Activated T-cell treated with anti-CD3 and anti-CD28 coated beads, Interleukin-2, amount 50 U/mL, for 1 hour (primary cell): Measurements from ENCODE around the gene MAL.

Experiments used
- DNase-seq: peaks from one replicate; pipeline ENCODE4 v3.0.0-alpha.2; 2020

The MAL gene

DNA sequence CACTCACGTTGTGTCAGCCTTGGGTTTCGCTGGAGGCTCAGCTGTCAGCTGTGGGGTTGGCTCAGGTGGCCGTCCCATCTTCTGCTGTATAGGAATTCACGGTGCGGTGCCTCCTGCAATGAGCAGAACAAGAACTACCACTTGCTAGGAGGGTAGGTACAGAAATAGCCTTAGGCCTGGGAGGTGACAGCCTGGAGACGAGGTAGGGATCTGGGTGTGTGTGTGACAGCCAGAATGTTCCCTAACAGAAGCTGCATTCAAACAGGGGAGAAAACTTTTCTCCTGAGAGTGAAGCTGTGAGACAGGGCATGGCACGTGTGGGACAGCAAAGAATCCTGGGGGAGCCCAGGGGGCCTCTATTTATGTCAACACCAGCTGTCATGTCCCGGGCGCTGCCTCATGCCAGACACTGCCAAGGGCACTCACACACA is 8.4 kb upstream of the MAL start:
- DNase-seq: no peak

DNA sequence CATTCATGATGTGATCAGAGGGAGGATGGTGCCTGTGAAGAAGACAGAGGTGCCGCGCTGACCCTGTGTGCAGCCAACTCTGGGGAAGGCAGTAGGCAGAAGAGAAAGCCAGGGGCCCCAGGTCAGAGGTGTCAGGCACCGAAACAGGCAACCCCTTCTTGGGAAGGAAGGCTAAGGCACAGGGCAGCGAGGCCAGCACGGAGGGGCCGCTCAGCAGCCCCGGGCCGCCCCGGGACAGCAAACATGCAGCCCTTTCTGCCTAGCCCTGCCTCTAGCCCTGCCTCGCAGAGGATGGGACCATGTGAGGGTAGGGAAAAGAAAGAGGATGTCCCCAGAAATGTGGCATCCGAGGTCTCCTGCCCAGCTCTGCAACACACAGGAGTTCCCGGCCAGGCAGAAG is 7.7 kb upstream of the MAL start:
- no peak for DNase-seq

DNA sequence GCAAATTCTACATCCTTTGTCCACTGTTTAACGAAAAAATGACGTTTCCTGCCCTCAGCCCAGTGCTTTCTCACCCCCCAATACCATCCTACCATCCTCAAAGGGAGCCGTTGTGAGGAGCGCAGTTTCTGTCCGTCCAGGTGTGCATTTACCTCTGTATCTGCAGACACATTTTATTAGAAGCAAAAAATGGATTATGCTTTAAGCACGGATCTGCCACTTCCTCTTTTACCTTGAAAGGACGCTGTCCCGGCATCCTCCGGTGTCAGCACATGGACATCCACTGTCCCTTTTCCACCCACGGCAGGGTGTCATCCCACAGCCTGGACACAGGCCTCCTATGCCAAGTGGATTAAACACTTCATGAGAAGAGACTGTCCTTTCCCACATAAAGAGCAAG is 7.2 kb upstream of the MAL start:
- no peak for DNase-seq

DNA sequence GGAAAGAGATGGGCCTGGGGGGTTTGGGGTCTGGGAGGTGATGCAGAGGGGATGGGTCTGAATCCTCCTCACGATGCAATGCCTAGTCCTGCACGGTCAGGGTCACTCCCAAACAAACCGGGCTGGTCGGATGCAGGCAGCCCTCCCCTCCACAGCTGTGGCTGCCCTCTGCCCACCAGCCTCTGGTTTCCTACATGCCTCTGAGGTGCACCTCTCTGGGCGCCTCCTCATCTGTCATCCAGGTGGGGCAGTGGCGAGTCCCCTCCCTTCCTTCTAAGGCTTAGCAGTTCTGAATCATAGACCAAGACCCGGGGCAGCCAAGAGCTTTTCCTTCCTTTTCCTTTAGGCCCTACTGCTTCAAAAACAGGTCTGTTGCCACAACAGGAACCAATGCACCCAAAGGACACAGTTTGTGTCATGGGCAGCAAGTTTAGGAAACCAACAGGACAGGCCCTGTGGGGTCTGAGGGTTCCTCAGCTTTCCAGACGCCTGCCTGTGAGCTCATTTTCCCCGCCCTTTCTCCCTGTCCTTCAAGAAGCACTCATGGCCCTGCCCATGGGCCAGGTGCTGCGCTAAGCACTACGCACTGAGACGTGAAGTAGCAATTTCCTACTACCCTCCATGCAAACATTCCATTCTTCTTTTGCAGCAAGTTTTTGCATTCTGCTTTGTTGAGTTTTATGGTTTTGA is 6.5 kb upstream of the MAL start:
- DNase-seq: no peak

DNA sequence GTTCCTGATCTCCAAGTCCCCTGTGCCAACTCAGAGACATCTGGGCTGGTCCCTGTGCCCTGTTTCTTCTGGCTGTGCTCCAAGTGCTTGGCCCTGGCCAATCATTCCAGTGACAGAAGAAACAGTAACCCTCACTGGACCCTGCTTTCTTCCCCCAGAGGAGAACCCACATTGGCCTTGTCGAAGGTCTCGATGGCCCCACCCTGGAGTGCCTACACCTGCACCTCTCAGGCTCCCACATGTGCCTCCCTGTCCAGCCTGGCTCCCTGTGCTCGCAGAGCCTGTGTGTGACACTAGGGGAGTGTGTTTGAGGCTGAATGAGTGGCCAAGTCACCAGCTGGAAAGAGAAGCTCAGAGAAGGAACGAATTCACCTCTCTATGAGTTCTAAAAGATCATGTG is 5.9 kb upstream of the MAL start:
- no peak for DNase-seq

DNA sequence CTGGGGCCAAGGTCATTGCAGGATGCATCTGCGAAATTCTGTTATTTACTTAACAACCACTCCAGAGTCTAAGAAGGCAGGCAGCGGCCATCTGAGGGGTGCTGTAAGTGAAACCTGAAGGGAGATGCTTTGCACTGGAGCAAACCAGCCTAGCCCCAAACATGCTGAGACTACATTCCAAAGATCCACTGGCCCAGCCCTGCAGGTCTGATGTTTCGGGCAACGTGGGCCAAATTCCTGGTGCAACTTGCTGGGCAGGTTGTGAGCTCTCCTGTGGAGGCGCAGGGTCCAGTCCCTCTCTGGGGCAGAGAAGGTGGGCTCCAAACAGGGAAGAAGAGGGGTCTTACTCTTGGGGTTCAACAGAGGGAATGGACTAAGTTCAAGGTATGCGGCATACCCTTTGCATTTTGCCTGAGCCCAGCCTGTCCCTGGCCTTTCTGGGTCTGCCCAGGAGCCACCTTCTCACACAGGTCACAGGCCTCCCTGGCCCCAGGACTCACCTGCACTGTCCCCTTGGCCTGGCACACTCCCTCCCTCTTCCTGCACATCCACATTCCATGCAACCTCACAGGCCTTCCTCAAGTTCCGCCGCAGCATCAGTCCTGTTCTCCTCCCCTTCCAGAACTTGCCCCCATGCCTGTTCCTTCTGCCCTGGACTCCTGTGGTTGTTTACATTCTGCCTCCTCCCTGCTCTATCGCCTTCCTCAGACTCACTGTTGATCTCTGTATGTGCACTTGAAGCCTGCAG is 5.1 kb upstream of the MAL start:
- no peak for DNase-seq

DNA sequence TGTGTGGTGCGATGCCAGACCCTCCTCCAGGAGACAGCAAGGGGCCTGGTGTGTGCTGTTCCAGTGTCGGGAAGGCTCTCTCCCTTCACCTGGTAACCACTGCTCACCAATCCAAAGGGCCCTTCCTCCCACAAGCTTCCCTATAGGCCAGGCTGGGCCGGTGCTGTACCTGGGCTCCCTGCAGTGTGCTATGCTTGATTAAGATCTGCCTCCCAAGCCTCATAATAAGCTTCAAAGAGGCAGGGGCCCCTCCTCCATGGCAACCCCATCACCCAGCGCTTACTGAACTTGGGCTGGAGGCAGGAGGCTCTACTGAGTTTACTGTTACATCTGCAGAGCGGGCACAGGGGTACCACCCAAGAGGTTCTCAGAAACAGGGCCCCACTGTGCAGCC is 4.5 kb upstream of the MAL start:
- DNase-seq: no peak

DNA sequence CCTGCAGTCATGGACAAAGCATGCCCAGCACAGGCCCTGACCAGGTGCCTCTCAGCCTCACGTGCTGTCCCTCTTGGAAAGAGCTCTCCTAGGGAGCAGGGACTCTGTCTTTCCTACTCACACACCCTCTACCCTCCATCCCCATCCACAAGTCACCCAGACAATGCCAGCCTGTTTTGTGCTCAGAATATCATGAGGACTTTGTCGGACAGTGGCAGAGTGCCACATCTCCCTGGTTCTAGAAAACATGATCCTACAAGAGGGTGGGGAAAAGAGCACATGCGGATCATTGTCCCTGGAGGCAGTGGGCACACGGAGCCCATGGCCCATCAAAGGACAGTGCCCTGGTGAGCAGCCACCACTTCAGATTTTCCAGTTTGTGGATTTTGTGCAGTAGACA is 3.7 kb upstream of the MAL start:
- no peak for DNase-seq

DNA sequence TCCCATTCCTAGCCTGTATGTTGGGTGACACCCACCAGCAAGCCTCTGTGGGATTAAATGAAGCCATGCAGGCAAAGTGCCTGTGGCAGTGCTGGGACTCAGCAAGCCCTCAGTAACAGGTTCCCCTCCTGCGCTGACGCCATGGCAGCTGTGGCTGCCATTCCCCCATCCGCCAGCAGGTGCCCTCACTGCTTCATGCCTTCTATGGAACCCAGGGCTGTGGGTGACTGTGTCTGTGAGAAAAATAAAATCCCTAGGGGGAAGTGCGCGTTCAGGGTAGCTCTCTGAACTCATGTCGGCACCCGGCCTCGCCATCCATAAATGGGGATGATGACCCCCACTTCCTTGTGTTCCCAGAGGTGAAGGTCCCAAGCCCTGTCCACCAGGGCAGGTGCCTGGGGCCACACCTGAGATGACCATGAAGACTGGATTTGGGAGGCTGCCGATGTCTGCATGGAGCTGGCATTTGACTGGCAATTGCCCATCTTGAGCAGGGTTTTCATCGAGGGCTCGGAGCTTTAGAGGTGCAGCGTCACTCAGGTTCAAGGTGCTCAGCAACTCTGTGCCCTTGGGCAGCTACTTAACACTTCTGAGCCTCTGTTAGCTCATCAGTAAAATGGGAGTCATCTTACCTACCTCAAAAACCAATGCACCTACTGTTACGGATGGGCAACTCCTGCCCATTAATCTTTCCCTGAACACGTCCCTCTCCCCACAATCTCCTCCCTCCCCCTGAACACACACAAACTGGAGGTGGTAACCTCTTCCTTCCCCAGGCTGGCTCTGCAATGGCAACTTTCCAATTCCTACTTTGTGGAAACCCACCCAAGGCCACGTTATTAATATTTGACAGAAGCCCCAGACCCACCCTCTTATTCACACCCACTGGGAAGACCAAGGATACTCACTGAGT is 2.9 kb upstream of the MAL start:
- peak; percentile 90 for DNase-seq

DNA sequence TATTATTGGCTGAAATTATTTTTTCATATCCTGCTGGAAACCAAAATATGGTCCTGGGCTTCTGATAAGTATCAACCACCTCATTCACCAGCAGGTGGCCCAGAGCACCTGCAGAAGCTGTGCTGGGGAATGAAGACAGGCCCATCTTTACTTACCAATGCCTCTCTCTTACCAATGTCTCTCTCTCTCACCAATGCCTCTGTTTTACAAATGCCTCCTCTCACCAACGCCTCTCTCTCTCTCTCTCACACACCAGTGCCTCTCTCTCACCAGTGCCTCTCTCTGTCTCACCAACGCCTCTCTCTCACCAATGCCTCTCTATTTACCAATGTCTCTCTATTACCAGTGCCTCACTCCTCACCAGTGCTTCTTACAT is 2.3 kb upstream of the MAL start:
- peak; percentile 58 for DNase-seq

DNA sequence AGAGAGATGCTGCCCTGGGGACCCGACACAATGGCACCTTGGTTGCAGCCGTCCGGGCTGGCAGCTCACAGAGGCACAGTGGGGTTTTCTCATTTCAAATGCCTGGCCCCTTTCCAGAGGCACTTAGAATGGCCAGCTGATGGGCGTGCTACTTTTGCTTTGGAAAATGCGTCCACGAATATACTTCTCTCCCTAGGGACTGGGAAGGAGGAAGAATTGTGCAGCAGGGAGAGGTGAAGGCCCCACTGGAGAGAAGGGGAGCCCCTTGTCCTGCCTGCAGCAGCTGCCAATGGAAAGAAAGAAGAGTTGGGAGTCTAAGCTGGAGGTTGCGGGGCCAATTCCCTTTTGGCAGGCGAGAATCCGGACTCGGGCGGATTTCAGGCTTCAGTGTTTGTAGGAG is 1.1 kb upstream of the MAL start:
- DNase-seq: no peak

DNA sequence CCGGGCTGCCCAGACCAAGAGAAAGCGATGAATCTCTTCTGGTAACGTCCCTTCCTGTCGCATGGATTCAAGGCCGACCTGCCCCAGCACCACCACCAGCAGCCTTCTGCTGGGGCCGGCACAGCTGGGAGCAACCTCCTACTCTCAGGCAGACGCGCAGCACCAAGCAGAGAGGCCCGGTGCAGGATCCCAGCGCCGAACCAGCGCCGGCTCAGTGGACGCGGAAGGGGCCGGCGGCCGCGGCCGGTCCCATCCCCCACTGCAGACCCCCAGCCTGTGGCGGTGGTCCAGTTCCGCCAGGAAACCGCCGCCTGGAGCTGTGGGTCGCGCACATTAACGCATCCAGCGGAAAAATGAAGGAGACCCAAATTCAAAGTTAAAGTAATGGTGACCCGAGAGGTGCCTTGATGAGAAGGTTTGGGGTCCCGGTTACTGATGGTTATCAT is 525 bp upstream of the MAL start:
- DNase-seq: peak; percentile 45

DNA sequence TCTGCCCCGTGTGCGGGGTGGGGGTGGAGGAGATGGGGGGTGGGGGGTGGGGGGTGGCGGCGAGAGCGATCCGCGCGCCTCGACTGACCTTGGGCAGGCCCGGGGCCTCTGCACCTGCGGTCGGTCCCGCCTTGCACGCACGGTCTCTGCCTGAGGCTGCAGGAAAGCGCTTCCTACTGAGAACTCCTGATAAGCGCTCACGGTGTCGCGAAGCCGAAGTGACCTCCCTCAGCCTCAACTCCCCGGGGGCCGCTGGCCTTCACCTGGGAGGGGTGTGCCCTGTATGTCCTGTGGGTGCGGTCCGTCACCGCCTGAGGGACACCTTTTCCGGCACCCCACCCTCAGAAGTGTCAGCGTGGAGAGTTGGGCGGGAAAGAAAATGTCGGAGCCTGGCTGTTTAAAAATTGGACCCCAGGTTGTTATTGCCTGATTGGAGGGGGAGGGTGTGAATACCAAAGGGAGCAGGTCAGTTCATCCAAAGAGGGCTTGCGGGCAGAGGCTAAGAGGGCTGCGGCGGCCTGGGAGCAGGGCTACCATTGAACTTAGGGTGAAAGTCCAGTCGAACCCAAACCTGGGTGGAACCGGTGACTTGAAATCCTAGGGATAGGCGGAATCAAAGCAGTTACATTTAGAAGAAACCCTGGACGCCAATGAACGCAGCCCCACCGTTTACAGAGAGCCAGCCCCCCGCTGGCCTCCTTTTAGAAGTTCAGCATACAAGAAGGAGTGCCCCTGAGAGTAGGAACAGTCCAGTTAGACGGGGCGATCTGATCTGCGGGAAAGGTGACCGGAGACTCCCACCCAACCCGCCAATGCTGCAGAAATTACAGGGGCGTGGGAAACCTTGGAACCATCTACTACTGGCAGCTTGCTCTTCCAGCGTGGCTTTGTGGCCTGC is 1.2 kb downstream of the MAL start:
- DNase-seq: peak; percentile 35

DNA sequence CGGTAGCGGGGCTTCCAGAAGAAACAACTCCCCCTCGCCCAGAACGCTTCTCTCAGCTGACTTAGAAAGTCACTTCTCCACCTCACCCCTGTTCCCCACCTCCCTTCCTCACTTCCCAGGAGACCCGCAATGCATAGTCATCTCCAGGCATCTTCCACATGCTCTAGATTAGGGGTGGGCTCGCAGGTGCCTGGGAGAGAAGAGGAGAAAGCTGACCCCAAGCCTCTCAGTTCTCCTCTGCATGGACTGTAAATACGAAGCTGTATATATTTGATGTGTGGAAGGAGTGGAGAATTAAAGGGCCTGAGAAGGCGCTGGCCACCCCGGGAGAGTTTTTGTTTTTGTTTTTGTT is 1.8 kb downstream of the MAL start:
- no peak for DNase-seq

DNA sequence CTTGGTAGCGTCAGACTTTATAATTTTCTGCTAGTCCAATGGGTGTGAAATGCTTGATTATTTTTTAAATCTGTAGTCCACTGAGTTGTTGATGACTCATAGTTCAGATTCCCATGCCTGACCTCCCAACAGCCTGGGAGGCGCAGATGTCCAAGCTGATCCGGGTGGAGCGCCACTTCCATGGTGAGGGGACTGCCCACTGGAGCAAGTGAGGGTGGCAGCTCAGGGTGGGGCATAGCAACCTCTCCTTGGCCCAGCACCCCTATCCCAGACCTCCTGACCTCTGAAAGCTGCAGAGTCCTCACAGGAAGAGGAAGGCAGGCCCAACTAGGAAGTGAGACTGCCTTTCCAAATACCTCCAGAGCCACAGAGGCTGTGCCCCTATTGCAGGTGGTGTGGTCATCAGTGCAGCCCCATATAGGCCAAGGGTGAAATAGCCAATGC is 4.4 kb downstream of the MAL start:
- DNase-seq: no peak

DNA sequence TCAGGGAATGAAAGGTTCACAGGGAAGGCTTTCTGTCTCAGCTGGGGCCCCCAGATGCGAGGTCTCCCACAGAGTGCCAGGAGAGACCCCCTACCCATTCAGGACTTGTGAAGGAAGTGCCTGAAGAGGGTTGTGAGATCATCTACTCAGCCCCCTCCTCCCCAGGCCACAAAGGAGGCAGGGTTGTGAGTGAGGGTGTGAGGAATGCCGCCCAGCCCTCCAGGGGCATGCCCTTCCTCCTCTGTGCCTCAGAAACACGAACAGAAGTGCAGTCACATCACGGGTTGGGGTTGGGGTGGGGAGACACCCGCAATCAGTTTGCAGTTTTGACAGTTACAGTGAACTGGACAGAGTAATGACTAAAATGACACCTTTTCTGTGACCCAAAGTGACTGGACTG is 5.0 kb downstream of the MAL start:
- no peak for DNase-seq

DNA sequence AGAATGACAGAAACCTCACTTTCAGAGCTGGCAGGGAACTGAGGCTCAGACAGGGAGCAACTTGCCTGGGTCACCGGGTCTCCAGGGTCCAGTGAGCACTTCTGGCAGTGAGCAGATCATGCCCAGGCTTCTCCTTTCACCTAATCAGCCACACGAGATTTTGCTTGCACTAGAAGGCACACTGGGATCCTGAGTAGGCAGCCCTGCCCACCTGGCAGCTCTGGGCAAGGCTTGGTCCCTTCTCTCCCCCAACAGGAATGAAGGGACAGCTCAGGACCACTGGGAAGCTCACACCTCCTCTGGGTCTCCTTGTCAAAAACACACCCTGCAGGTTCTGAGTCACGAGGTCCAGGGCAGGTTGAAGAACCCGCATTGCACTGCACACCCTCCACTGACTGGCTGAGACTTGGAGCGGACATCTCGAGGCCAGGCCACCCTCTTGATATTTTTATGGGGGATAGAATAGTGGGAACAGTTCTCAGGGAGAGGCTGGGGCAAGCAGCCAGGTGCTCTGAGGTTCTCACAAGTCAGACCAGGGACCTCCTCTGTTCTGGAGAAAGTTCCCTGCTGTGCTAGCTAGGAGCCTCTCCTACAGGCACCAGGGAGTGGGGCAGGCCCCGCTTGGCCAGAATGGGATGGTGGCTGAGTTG is 5.7 kb downstream of the MAL start:
- no peak for DNase-seq

DNA sequence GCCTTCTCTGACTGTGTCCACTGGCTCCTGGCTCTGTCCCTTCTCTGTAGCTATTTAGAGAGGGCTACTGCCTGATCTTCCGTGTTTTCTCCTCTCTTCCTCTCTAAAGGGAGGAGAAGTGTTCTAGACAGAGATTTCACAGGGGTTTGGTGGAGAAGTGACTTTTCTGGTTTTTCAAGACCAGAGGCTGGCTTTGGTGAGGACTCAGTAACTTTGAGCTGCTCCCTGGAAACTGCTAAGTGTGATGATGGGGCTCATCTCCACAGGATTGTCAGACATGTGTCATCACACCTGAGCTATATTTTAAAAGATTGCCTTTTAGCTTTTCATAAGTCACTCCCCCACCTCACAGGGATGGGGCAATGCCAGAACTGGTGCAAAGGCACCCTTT is 6.2 kb downstream of the MAL start:
- DNase-seq: no peak

DNA sequence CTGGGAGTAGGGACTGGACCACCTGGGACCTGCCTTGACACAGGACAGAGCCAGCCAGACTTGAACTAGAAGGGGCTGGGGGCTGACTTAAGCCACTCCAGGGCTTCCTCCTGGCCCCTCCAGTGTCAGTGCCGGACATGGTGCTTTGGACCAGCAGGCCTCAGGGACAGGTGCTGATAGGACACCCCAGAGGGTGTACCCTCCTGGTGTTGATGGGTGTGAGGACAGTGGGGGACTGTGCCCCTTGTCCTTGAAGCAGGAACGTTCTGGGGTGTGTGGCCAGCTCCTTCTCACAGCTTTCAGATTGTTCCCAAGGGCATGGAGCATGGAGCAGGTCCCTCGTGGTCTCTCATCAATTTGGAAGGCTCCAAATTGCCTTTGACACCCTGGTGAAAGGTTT is 6.8 kb downstream of the MAL start:
- no peak for DNase-seq

DNA sequence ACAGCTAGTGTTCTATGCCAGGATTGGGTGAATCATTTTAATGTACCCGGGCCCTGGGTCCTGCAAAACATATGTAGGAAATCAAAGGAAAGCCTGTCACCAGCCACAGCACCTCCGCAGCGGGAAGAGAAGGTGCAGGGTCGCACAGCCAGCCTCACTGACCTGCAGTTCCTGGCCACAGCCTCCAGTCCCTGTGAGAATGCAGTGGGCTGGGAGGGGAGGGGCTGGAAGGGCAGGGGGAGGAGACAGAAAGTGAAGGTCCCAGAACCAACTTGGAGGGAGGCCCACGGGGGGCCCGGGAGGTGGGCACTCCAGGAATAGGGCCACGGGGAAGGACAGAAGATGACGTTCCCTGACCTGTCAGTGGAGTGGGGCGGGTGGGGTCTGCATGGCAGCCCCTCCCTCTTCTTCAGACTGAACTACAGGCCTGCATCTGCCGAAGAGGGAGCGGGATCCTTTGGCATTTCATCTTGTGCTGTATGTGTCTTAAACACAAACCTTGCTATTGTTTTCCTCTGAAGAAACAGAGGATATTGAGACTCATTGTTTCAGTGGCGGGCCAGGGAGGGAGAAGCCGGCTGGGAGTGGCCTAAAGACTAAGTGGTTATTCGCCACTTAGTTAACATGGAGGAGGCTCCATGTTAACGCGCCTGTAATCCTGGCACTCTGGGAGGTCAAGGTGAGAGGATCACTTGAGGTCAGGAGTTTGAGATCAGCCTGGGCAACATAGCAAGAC is 7.5 kb downstream of the MAL start:
- no peak for DNase-seq

DNA sequence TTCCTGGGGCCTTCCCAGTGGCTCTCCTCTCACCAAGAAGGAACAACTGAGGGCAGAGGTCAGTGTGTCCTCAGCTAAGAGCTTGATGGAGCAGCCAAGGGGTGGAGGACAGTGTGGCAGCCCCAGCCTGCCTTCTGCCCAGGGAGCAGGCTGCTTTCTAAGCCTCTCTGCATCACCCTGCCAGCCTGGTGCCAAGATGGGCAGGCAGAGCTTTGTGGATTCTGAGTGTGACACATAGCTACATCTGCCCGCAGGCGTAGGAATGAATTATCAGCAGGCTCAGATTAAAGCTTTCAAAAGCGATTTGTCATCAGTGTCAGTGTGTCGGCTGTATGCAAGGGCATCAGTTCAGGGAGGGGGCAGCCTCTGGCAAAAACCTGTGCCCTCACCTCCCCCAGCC is 8.7 kb downstream of the MAL start:
- no peak for DNase-seq

DNA sequence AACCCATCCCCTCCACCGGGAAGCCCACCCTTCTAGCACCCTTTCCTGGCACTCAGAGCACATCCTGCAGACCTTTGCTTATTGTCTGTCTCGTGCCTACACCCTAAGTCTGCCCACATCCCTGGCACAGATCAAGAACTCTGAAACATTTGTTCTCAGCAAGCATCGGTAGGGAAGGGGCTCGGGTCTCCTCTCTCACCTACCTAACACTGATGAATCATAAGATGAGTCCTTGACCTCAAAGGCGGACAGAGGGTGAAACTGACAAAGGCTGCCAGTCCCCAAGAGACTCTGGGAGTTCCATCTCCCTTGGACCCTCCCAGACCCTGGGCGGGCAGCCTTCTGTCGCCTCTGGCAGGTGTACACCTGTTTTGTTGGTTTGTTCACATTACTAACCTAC is 9.3 kb downstream of the MAL start:
- DNase-seq: no peak
